Measurements from ENCODE around the gene CCDC17.

DNA sequence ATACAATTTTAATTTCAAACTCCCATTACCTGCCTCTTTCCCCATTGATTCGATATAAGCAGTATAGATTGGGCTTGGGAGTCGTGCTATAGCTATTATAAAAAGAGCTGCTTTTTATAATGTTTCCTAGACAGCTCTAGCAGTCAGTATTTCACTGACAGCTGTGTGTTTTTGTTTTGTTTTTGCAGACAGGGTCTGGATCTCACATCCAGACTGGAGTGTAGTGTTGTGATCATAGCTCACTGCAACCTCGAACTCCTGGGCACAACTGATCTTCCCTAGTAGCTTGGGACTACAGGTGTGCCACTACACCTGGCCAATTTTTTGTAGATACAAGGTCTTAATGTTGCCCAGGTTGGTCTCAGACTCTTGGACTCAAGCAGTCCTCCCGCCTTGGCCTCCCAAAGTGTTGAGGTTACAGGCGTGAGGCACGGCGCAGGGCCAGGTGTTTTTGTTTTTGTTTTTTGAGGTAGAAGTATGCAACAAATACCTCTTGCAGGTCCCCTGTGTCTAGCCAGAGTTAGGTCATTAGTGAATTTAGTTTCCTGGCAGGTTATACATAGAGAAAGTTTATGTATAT is 38.3 kb downstream of the CCDC17 start:
- TF ChIP-seq, protein P1, sequence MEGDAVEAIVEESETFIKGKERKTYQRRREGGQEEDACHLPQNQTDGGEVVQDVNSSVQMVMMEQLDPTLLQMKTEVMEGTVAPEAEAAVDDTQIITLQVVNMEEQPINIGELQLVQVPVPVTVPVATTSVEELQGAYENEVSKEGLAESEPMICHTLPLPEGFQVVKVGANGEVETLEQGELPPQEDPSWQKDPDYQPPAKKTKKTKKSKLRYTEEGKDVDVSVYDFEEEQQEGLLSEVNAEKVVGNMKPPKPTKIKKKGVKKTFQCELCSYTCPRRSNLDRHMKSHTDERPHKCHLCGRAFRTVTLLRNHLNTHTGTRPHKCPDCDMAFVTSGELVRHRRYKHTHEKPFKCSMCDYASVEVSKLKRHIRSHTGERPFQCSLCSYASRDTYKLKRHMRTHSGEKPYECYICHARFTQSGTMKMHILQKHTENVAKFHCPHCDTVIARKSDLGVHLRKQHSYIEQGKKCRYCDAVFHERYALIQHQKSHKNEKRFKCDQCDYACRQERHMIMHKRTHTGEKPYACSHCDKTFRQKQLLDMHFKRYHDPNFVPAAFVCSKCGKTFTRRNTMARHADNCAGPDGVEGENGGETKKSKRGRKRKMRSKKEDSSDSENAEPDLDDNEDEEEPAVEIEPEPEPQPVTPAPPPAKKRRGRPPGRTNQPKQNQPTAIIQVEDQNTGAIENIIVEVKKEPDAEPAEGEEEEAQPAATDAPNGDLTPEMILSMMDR (IDR thresholded peaks at IDR 0.05) = no peak
- TF ChIP-seq, protein P2, sequence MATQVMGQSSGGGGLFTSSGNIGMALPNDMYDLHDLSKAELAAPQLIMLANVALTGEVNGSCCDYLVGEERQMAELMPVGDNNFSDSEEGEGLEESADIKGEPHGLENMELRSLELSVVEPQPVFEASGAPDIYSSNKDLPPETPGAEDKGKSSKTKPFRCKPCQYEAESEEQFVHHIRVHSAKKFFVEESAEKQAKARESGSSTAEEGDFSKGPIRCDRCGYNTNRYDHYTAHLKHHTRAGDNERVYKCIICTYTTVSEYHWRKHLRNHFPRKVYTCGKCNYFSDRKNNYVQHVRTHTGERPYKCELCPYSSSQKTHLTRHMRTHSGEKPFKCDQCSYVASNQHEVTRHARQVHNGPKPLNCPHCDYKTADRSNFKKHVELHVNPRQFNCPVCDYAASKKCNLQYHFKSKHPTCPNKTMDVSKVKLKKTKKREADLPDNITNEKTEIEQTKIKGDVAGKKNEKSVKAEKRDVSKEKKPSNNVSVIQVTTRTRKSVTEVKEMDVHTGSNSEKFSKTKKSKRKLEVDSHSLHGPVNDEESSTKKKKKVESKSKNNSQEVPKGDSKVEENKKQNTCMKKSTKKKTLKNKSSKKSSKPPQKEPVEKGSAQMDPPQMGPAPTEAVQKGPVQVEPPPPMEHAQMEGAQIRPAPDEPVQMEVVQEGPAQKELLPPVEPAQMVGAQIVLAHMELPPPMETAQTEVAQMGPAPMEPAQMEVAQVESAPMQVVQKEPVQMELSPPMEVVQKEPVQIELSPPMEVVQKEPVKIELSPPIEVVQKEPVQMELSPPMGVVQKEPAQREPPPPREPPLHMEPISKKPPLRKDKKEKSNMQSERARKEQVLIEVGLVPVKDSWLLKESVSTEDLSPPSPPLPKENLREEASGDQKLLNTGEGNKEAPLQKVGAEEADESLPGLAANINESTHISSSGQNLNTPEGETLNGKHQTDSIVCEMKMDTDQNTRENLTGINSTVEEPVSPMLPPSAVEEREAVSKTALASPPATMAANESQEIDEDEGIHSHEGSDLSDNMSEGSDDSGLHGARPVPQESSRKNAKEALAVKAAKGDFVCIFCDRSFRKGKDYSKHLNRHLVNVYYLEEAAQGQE (IDR thresholded peaks at IDR 0.05; ENCODE audit: insufficient read depth in 1 of 2, low read depth in 2 of 2, low read length in 1 of 2) = no peak
- TF ChIP-seq POLR2AphosphoS5 (IDR thresholded peaks at IDR 0.05; ENCODE audit: low read depth, low read length) (no peak), TCF7L2 (IDR thresholded peaks at IDR 0.05; ENCODE audit: low read depth, low read length) (no peak)
